HepG2 (cell line): ENCODE results near the gene MATR3. TPM values are rescaled to one million over a fixed set of nuclear protein-coding genes. Genes with fewer than 3 reads are reported as not detected.
A peak's percentile ranks its signal among the peaks of the same experiment; 100 is the strongest.

Source experiments
- AKAP8 ChIP-seq: sonication (generic); formaldehyde crosslinking; IDR thresholded peaks from 2 replicates; pipeline ENCODE4 v1.5.1; 2020; ENCODE audit warnings: mild to moderate bottlenecking, missing genetic modification reagents
- E2F2 ChIP-seq: sonication (generic); formaldehyde crosslinking; IDR thresholded peaks from 2 replicates; pipeline ENCODE4 v1.4.0; 2020; ENCODE audit warnings: missing genetic modification reagents, borderline replicate concordance
- FOXM1 ChIP-seq: sonication (generic); formaldehyde crosslinking; IDR thresholded peaks from 2 replicates; pipeline ENCODE4 v1.5.0; 2020; ENCODE audit warnings: missing genetic modification reagents
- FOXP1 ChIP-seq, 2 experiments: fragments of 450-650 bp in 1 of 2; IDR thresholded peaks; 2 replicates each; pipeline ENCODE4 v1.6.1; 2017 to 2018; ENCODE audit warnings: antibody characterized with exemption in 1 of 2
- HES4 ChIP-seq: sonication (generic); formaldehyde crosslinking; IDR thresholded peaks from 2 replicates; pipeline ENCODE4 v1.9.0; 2021; ENCODE audit warnings: mild to moderate bottlenecking, missing genetic modification reagents, borderline replicate concordance
- MIER3 ChIP-seq: IDR thresholded peaks from 2 replicates; pipeline ENCODE4 v1.6.1; 2016; ENCODE audit warnings: missing compliant biosample characterization, borderline replicate concordance
- MTERF4 ChIP-seq: sonication (generic); formaldehyde crosslinking; IDR thresholded peaks from 2 replicates; pipeline ENCODE4 v1.8.0; 2023; ENCODE audit warnings: mild to moderate bottlenecking, missing genetic modification reagents
- MYC ChIP-seq: sonication (generic); formaldehyde crosslinking; IDR thresholded peaks from 2 replicates; pipeline ENCODE4 v1.9.0; 2021; ENCODE audit warnings: missing genetic modification reagents, borderline replicate concordance
- MYPOP ChIP-seq: sonication (generic); formaldehyde crosslinking; IDR thresholded peaks from 2 replicates; pipeline ENCODE4 v1.8.1; 2023; ENCODE audit warnings: mild to moderate bottlenecking, moderate library complexity, missing genetic modification reagents
- NONO ChIP-seq, 2 experiments: fragments of 450-650 bp in 1 of 2; sonication (generic) in 1 of 2; formaldehyde crosslinking in 1 of 2; IDR thresholded peaks in 1 of 2; conservative IDR thresholded peaks in 1 of 2; 2 replicates each; pipeline versions ENCODE4 v1.6.1 to v1.8.0; 2017 to 2022; ENCODE audit warnings: mild to moderate bottlenecking in 1 of 2, missing genetic modification reagents in 1 of 2, moderate library complexity in 1 of 2
- PAXIP1 ChIP-seq: sonication (generic); formaldehyde crosslinking; conservative IDR thresholded peaks from 2 replicates; pipeline ENCODE4 v1.4.0; 2020; ENCODE audit warnings: mild to moderate bottlenecking, missing genetic modification reagents, moderate library complexity
- PCBP1 ChIP-seq: fragments of 200-400 bp; formaldehyde crosslinking; IDR thresholded peaks from 2 replicates; pipeline ENCODE4 v1.6.1; 2017; ENCODE audit warnings: mild to moderate bottlenecking, low read depth, low read length, borderline replicate concordance
- SMARCC2 ChIP-seq: fragments of 450-650 bp; IDR thresholded peaks from 2 replicates; pipeline ENCODE4 v1.6.1; 2017; ENCODE audit warnings: antibody characterized with exemption, mild to moderate bottlenecking
- ZNF101 ChIP-seq: sonication (generic); formaldehyde crosslinking; IDR thresholded peaks from 2 replicates; pipeline ENCODE4 v1.4.0; 2020; ENCODE audit warnings: mild to moderate bottlenecking, low read depth, missing genetic modification reagents, borderline replicate concordance
- ZNF337 ChIP-seq: sonication (generic); formaldehyde crosslinking; IDR thresholded peaks from 2 replicates; pipeline ENCODE4 v1.5.1; 2020; ENCODE audit warnings: missing genetic modification reagents, low read depth, mild to moderate bottlenecking, borderline replicate concordance
- ZNF562 ChIP-seq: sonication (generic); formaldehyde crosslinking; IDR thresholded peaks from 2 replicates; pipeline ENCODE4 v1.8.0; 2022; ENCODE audit warnings: missing genetic modification reagents, borderline replicate concordance
- ZNF576 ChIP-seq: sonication (generic); formaldehyde crosslinking; IDR thresholded peaks from 2 replicates; pipeline ENCODE4 v1.4.0; 2020; ENCODE audit warnings: mild to moderate bottlenecking, missing genetic modification reagents
- ZNF577 ChIP-seq: sonication (generic); formaldehyde crosslinking; IDR thresholded peaks from 2 replicates; pipeline ENCODE4 v1.4.0; 2020; ENCODE audit warnings: mild to moderate bottlenecking, low read depth, missing genetic modification reagents, borderline replicate concordance
- ZNF616 ChIP-seq: sonication (generic); formaldehyde crosslinking; IDR thresholded peaks from 2 replicates; pipeline ENCODE4 v1.5.0; 2020; ENCODE audit warnings: low read depth, mild to moderate bottlenecking, missing genetic modification reagents
- polyA plus RNA-seq, 8 experiments: library from polyadenylated mRNA; depleted of rRNA in 3 of 8; stranded (reverse) in 7 of 8; unstranded in 1 of 8; fragments of >200 nt; fragmentation: Illumina TruSeq in 4 of 8; extraction: Trizol in 4 of 8; gene quantifications; 2 replicates each; pipeline versions ENCODE4 v1.2.1 to v1.2.3, GENCODE V29; 2011 to 2016; ENCODE audit warnings: low read depth in 4 of 8, missing spikeins in 1 of 8, mixed read lengths in 1 of 8; ENCODE audit not compliant: insufficient read depth in 1 of 8
- total RNA-seq, 5 experiments: library from RNA; depleted of rRNA; stranded (reverse); fragments of >200 nt; fragmentation: Illumina TruSeq; extraction: Trizol; gene quantifications; 2 replicates each; pipeline ENCODE4 v1.2.3, GENCODE V29; 2016; ENCODE audit warnings: low read depth in 1 of 5

Gene MATR3
- total and polyA plus RNA-seq, 2 of the 13 experiments (the other 11 are each of a cell fraction or from before 2014, with no cell fraction given) = 94.2 to 341 TPM

GRCh38 chr5:139341689-139342422, 48.3 kb downstream of the MATR3 start, which contains the start of gene PAIP2 (continued):
- TF ChIP-seq ZNF337 (CRISPR knock-in tag) (0 out of 2 replicates have a peak, but pooled peaks have one; percentile 68), MYPOP (CRISPR knock-in tag) (peak; percentile 70), ZNF562 (CRISPR knock-in tag) (no peak), AKAP8 (peak; percentile 83; the same call in 1 of the 2 replicates), E2F2 (no peak), ZNF616 (CRISPR knock-in tag) (no peak), NONO (IDR thresholded peaks at IDR 0.05) (no peak), NONO (CRISPR knock-in tag; conservative IDR thresholded peaks at IDR 0.05) (peak; percentile 90), ZNF577 (CRISPR knock-in tag) (no peak; the same call in 1 of the 2 replicates), PAXIP1 (CRISPR knock-in tag) (peak; percentile 55), ZNF101 (peak; percentile 55; the same call in 1 of the 2 replicates), SMARCC2 (no peak), MYC (CRISPR knock-in tag) (peak; percentile 89), FOXM1 (CRISPR knock-in tag) (no peak), MIER3 (0 out of 2 replicates have a peak, but pooled peaks have one; percentile 12), HES4 (CRISPR knock-in tag) (peak; percentile 42; the same call in 1 of the 2 replicates), MTERF4 (CRISPR knock-in tag) (no peak; the same call in 1 of the 2 replicates), ZNF576 (0 out of 2 replicates have a peak, but pooled peaks have one; percentile 74), FOXP1 (IDR thresholded peaks at IDR 0.05) (no peak), FOXP1 (CRISPR knock-in tag; IDR thresholded peaks at IDR 0.05) (0 out of 2 replicates have a peak, but pooled peaks have one; percentile 23), PCBP1 (0 out of 2 replicates have a peak, but pooled peaks have one; percentile 78)
